ENCODE results near the gene TCTN1. TPM values are rescaled to one million over a fixed set of nuclear protein-coding genes. Genes with fewer than 3 reads are reported as not detected.
"Not testable (repeated sequence)": the region's sequence is repeated elsewhere in the genome, so short reads cannot be mapped to it uniquely, and the experiment has no call there.

The TCTN1 gene
- total and polyA plus RNA-seq, 2 of the 4 experiments (the other 2 are of a cell fraction) = 11.7 to 18.8 TPM

GRCh38 chr12:110570798-110571197 is 43.1 kb upstream of the TCTN1 start:
- ATAC-seq (ENCODE audit: low read depth); H2AK5ac ChIP-seq (ENCODE audit: low read depth, low read length); H4K8ac ChIP-seq (ENCODE audit: low read depth in 2 of 2, low read length in 2 of 2); H3K4me2 ChIP-seq (ENCODE audit: low read depth, low read length); H3K9ac ChIP-seq (ENCODE audit: low read depth, low read length); H2BK120ac ChIP-seq (ENCODE audit: low read depth, low read length); H3K18ac ChIP-seq (ENCODE audit: low read depth, low read length); H3K14ac ChIP-seq (replicated peaks; ENCODE audit: low read depth, low read length); in situ Hi-C loops (cut with MboI; ENCODE audit: low sequenced_read_pairs); H3K9me3 ChIP-seq (ENCODE audit: control insufficient read depth, insufficient read depth, low read length); H4K5ac ChIP-seq (ENCODE audit: low read depth, low read length); H3K9me1 ChIP-seq (ENCODE audit: insufficient read depth, low read length); DNase-seq; H3K27me3 ChIP-seq (ENCODE audit: control insufficient read depth, insufficient read depth, low read length); dilution Hi-C loops (cut with HindIII; ENCODE audit: low sequenced_read_pairs, unreplicated experiment); H2BK20ac ChIP-seq (ENCODE audit: low read depth, low read length); H2AFZ ChIP-seq (replicated peaks; ENCODE audit: low read length, poor library complexity); H3K4ac ChIP-seq (ENCODE audit: low read depth, low read length); H3K4me3 ChIP-seq (ENCODE audit: insufficient read depth, low read depth, low read length); H2BK5ac ChIP-seq (ENCODE audit: low read depth, low read length, poor library complexity, severe bottlenecking); H3K4me1 ChIP-seq (ENCODE audit: control insufficient read depth, insufficient read depth, low read length); H3K36me3 ChIP-seq (ENCODE audit: control insufficient read depth, insufficient read depth, low read length); H3K27ac ChIP-seq (ENCODE audit: insufficient read depth, low read length); CTCF ChIA-PET; BruUV-seq (replicated peaks); POLR2A ChIA-PET (ENCODE audit: unreplicated experiment); H3K56ac ChIP-seq (ENCODE audit: extremely low read depth, insufficient read depth, low read length); H2BK15ac ChIP-seq (ENCODE audit: low read depth, low read length); intact Hi-C loops (cut with micrococcal nuclease); H4K91ac ChIP-seq (ENCODE audit: insufficient read depth, low read depth, low read length); H2AK9ac ChIP-seq (replicated peaks; ENCODE audit: low read depth, low read length, poor library complexity); H3K23ac ChIP-seq (ENCODE audit: low read depth, low read length): not testable (repeated sequence)
- no CpG with 5 or more reads among the region's 16 CpGs for WGBS, 2 experiments (ENCODE audit: extremely low coverage in 2 of 2, insufficient read length in 1 of 2)
- Histone ChIP-seq H4K20me1 (ENCODE audit: insufficient read depth, low read length) (peaks cover 24% of the 10 kb centered on the region), H3K79me1 (ENCODE audit: low read depth in 1 of 2, low read length in 2 of 2) (peaks cover 22 to 40% of the 10 kb centered on the region in 2 experiments)

All from IMR-90 (cell line).